NCI-H146 (cell line): ENCODE measurements around the gene FOXO1.

Experiments
- DNase-seq: peaks from one replicate; lab custom pipeline; 2025; lab: John Stamatoyannopoulos, UW

The FOXO1 gene

DNA sequence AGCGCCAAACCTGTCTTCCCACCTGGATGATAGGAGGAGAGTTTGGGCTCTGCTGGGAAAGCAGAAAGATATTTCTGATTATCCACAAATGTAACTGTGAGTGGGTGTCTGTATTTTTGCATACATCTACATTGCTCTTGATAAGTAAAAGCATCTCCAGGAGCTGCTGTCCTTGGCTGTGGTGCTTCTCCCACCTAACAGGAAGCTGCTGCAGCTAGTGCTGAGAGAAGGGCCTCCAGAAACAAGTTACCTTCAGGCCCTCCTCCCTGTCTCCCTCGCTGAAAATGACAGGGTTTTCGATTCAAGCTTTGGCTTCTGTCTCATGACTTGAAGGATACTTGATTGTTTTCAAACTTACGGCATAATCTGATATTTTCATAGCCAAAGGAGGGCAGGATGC is 90.1 kb downstream of the FOXO1 start:
- no peak for DNase-seq

DNA sequence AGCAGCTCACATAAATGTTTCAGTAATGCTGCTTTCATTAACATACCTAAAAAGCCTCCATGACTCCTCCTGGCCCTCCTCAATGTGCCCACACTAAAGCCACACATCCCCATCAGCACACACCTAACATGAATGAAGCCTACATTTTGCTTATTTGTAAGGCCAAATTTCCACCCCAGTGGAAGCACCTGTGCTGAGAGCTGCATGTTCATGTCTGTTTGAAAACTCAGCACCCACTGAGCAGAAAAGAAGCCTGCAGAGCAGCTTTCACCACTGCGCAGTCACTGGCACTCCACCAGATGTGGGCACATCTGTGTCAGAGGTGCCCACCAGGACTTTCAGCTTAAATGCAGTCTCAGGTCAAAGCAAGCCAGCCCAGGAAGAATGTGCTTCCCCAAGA is 93.5 kb downstream of the FOXO1 start:
- no peak for DNase-seq

DNA sequence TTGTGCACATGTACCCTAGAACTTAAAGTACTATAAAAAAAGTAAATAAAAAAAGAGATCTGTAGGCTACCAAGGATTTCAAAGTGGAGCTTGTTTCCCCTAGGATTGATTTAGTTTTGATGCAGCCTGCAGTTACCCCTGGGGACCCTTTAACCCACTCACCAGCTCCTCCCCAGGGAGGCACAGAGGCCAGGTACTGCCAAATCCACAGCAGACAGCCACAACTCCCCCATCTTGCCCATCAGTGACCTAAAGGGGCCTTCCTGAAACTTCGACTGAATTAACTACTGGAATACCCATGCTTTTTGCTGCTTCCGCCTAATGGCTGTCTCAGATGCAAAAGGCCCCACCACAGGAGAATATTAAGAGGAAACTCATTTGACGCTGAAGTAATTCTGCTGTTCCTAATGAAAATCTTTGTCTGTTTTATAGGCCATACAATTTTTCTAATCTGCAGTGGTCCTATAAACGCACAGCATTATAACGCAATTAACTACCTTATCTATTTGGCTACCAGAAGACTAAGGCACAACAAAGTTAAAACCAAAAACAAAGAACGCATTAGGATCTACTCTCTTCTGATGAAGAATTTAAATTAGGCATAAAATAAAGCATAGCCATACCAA is 95.0 kb downstream of the FOXO1 start:
- no peak for DNase-seq

DNA sequence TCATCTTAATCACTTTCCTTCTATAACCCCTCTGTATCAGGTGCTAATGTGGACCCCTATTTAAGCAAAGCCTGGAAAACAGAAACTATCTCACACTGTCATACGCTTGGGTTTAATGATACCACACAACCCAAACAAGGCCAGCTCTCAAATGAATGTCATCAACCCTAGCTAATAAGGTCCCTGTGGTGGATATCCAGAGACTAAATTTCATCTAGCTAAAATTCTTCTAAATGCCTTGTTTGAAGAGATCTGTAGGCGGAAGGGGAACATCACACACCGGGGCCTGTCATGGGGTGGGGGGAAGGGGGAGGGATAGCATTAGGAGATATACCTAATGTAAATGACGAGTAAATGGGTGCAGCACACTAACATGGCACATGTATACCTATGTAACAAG is 95.5 kb downstream of the FOXO1 start:
- no peak for DNase-seq

DNA sequence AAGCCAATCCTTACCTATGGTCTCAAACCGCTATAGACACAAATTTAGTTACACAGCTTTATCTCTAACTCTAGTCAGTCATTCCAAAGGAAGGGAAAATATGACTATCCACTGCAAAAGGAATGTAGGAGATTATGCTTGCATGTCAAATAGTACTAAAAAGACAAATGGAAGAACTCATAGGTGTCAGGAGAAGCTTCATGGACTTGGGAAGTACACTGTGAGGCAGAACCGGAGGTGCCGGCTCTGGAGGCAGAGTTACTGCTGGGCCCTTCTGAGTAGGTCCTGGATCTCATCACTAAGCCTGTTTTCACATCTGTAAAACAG is 97.5 kb downstream of the FOXO1 start:
- no peak for DNase-seq

DNA sequence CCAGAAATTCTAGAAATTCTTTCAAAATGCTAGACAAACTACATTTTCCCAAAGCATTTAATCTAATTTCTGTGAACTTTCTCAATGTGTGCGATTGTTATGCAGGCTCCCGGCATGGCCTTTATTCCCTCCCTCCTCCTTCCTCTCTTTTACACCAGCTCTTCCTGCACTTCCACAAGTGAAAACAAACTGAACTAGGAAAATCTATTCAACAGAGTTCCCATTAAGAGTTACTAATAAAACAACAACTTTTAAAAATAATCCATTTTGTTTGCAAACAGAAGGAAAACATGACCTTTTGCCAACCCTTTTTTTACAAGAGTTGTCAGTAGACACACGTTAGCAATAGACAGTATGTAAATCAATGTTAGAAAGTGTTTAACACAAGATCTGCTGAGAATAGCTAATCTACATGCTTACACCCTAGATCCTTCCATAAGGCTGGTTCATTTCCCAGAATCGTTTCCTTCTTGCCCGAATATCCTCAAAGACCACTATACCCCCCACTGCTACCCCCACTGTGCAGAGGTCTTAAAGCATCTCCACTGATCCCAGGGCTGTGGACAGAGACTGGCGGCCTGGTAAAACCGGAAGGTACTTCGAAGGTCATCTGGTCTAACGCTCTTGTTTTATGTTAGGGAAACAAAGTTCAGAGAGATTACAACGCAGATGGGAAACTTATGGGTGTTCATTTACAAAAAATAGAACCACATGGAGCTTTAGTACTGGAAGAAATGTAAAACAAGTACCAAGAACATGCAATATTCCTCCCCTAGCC is 98.0 kb downstream of the FOXO1 start:
- DNase-seq = no peak

DNA sequence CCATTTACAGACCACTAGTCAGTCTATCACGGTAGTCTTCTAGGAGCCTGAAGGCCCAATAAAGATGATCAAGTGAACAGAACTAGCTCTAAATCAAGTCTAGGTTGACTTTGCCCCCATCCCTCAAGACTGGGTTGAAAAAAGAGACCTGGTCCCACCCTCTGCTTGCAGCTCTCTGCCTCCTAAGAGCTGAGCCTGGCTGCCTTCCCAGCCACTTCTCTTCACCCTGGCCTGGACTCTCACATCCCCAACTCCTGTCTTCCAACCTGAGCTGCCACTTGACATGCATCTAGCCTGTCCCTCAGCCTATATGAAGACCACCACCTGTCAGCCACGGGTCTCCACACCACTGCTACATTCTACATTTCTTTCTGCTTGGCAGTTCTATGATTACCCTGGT is 99.6 kb downstream of the FOXO1 start:
- DNase-seq = no peak

DNA sequence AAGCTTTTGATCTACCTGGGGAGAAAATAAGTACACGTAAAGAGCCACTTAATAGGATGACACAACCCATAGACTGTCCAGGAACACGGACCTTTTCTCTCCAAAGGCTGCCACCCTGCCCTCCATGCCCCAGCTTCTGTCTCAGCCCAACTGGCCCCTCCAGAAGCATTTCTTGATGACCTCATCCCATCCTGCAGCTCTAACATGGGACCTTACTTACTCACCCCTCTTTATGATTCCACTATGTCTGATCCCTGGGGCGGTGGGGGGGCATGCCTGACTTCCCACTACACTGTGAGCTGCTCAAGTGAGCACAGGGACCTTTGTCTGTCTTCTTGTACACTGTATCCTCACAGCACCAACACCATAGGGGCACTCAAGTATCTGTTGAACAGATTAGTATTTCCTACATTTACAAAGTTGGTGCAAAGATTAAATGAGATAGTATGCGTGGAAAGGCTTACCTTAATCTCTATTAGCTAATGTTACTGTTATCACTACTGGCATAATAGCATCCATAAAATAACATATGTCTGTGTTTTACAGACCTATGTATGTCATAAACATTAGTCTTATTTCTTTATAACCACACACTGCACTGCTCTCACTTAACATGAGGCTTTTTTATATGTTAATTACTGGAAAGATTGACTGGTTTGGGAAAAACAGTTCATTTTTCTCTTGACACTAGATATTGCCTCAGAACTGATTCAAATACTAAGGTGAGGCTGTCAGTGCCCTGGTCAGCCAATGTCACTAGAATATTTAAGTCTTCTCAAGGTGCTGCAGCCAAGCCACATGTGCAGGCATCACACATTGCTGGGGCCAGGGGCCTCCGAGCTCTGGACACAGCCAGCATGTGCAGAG is 100.9 kb downstream of the FOXO1 start:
- no peak for DNase-seq

DNA sequence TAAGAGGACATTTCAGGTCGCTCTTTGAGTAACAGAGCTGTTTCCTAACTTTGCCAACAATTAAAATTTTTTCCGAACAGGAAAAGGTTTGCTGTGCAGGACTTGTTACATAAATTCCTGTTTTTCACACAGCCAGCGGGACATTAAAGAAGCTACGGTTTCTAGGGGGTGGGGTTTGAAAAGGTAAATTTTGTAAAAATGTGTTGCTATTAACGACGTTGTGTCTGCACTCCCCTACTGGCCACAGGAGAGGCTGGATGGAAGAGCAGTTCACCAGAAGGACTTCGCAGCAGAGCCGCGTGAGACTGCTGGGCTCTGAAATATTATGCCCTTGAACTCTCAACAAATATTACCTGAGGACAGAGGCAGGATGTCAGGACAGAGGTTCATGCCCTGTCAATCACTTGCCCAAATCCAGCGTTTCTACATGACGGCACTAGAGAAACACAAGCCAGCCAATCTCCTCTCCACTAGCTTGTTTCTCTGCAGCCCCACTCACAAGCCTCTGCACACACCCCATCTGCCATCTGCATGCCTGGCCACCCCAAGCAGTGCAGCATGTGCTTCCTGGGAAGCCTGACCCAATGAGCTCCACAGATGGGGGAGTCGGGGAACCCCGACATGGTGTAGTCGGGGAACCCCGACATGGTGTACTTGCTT is 102.0 kb downstream of the FOXO1 start:
- no peak for DNase-seq

DNA sequence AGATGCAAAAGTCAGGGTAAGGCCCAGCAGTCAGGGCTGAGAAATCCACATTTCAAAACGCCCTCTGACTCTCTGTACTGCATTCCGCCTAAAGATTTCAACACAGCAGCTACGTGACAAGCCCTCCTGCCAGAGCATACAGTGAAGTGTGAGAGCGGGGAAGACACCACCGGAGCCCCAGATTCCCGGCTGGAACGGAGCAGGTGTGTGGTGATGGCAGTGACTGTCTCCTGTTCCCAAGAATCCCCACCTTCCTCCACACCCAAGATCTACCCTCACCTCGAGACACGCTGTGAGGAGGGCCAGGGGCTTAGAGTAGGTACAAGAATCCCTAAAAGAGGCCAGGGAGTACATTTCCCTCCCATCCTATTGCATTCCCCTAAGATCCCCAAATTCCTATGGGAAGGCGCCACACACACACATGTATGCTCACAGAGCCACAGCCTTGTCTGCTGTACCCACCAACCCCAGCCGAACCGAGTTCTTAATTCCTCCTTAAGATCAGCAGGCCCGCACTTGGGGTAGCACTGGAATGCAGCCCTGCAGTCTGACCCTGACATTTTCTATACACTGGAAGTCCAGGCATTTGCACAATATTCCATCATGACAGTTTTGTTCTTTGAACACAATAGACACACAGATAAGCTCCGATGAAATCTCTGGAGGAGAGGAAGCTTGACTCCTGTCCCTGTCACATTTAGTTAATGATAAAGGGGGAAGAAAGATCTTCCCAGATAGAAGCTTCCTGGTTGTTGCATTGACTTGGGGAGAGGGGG is 102.9 kb downstream of the FOXO1 start:
- DNase-seq = no peak

DNA sequence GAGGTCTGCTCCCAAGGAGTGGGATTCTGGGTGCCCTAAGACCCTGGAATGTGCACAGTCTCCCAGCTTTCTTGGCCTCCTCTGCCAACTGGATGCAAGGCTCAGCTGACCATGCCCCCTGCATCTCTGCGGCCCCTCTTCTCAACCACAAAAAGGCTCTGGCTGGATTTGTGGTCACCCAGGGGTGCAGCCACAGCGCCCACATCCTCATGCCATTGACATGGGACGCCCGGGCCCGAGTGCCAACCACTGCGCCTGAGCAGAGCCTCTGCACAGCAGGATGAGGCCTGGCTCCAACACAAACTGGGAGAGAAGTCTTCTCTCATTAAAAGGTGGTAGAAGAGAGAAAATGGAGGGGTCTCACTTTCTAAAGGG is 103.5 kb downstream of the FOXO1 start:
- no peak for DNase-seq

DNA sequence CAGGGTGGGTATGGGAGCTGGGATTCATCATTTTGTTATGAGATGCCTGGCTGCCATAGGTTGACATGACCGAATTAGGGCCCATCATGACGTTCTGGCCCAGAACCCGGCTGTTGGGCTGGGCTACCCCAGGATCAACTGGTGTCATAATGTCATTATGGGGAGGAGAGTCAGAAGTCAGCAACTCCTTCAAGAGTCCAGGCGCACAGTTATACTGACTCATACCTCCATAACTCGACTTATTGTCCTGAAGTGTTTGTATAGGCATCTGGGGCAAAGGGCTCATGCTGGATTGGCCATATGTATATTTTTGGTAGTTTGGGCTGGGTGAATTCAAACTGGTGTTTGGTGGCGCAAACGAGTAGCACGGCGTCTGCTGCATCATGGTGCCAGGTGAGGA is 106.5 kb downstream of the FOXO1 start:
- DNase-seq = no peak

DNA sequence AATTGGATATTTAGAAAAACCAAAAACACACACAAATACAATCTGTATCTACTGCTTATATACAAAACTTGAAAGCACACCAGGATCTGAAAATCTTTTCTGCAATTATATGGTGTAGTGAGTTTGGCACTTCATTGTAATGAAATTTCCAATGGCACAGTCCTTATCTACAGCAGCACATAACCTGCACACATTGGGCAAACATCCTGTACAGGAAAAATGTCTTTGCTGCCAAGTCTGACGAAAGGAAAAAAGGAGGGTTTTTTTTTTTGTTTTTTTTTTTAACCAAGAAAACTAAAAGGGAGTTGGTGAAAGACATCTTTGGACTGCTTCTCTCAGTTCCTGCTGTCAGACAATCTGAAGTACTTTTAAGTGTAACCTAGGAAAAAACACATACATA is 107.8 kb downstream of the FOXO1 start:
- no peak for DNase-seq

DNA sequence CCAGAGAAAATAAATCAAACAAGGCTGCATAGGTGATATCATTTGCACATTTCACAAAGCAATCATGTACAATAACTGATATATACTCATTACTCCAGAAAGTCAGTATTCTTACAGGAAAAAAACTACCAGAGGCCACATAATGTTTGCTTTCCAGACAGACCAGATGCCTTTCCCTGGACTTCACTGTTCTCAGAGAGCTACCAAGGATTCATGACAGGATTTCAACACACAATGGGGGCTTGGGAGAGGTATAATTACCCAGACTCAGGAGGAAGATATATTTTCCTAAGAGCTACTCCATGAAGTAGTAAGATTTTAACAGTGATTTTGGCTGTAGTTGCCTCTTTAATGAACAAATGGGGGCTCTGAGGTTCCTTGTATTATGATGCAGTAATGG is 110.0 kb downstream of the FOXO1 start:
- no peak for DNase-seq

DNA sequence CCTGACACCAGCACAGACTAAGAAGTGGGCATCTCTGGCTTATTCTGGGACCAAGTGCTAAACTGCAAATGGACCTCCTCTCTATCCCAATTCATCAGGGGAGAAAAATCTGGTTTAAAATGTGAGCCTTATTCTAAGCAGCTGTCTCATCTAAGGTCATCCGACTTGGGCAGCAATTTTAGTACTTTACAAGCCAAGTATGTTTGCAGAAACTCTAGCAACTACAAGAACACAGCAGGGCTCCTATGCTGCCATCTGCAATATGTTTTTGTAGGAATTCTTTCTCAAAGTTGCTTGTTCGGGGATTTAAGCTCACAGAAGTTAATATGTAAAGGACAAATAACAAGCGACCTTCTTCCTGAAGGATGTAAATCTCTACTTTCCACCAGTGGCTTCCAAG is 113.1 kb downstream of the FOXO1 start:
- no peak for DNase-seq

DNA sequence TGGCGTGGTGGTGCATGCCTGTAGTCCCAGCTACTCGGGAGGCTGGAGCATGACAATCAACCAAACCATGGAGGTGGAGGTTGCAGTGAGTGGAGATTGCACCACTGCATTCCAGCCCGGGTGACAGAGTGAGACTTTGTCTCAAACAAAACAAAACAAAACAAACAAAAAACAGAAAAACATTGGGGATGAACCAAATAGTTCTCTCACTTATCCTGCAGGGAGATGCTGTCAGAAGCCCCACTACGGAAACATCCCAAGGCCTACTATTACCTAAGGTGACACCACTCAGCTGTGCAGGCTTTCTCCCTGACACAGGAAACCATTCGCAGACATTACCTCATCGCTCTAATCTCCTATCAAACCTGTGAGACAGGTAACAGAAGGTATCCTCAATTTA is 113.5 kb downstream of the FOXO1 start:
- DNase-seq = no peak

DNA sequence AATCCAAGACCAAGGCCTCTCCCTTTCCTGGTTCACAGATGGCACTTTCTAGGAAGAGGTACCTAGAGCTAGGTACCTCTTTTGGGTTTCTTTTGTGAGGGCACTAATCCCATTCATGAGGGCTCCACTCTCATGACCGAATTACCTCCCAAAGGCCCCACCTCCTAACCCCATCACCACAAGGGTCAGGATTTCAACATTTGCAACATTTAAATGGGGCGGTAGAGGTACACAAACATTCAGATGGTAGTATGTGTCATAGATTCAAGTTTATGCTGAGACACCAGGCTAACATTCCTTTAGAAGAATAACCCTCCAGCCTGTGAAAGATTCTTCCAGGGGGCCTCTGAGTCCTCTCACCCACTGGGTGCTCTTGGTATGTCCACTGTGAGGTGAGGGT is 116.3 kb downstream of the FOXO1 start:
- no peak for DNase-seq

DNA sequence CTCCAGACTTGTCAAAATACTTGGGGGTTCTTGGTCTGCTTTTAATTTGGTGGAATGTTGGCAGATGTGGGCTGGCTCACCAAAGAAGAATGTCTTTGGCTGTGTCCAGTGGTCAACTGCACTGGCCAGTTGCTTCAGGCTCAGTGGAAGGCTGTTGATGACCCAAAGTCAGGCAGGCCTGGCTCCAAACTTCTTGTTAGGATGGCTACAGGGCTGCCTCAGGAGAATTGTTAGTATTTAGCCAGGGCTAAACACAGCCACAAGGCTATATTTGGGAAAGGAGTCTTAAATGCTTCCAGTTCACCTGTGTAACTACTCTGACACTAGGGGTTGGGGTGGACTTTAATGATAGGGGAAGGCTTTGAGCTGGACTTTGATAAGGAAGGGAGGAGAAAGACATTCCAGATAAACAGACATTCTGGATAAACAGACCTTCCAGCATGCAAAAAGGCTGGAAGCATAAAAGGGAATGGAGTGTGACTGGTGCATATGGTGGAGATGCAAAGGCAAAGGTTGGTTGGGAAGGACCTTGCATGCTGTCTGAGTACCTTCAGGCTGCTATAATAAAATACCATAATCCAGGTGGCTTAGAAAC is 116.8 kb downstream of the FOXO1 start:
- no peak for DNase-seq

DNA sequence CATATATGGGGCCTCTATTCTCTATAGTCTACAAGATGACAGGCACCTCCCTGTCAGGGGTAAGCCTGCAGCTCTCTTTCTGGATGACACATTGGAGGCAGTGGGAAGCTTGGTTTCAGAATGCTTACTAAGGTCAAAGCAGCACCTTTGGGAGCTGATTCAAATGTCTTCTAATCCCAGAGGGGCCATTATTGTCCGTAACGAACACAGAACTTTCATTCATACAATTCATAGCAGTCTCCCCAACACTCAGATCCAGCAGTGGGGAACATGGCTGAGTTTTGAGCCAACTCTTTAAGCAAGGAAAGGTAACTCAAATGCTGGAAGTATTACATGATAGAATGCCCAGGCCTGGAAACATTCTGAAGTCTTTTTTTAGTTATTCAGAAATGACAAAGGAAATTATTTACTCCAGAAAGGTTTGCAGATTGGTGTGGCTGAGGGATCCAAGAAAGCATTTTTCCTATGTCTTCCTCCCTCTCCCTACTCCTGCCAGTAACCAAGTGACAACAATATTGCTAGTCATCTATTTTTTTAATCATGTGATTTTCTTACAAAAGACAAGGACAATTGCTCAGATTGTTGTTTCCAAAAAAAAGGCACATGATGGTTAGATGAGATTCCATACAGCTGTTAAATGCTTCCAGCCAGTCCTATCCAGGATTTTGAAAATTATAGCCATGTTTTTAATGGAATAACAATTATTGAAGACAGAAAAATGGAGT is 118.7 kb downstream of the FOXO1 start:
- no peak for DNase-seq

DNA sequence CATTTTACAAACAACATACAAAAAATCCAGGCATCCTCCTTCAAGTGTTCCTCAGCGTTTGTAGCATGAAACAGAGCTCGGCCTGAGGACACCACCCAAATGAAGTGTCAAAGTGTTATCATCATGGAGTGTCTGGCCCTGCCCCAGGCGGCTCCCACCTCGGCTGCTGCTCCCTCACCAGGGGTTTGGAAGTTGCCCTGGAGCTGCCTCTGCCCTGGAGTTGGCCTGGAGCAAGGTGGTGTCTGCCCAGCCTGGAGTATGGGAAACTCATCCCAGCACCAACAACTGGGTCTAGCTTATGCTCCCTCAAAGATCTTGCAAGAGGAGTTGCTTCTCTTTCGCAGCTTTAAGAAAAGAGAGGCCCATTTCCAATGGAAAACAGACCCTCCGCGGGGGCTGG is 120.4 kb downstream of the FOXO1 start:
- no peak for DNase-seq
